Amygdala (tissue), 56 donors: Measurements from ENCODE around the gene PRRT4.

Source experiments
- DNase-seq, 56 donors: peaks; one replicate each; lab custom pipeline; 2025; lab: John Stamatoyannopoulos, UW

PRRT4 gene

DNA sequence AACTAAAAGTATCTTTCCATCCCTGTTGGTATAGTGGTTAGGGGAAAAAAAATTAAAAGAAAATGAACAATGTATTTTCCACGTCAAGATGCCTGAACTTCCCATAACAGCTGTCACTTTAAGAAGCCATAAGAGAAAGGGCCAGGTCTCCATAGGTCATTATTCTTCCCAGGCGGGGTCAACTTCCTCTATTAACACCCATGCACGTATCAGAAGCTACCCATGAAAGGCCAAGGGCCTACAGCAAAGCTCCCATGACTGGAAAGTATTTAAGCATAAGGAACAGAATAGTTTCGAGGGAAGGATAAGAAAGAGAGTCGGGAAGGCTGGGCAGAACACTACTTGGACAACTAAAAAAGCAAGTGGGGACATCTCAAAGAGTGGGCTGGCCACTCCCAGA is 57.8 kb downstream of the PRRT4 start:
- no peak for DNase-seq

- DNase-seq = no peak
Observed at GRCh38 chr7:128303133-128303532, 58.4 kb downstream of the PRRT4 start.

DNA sequence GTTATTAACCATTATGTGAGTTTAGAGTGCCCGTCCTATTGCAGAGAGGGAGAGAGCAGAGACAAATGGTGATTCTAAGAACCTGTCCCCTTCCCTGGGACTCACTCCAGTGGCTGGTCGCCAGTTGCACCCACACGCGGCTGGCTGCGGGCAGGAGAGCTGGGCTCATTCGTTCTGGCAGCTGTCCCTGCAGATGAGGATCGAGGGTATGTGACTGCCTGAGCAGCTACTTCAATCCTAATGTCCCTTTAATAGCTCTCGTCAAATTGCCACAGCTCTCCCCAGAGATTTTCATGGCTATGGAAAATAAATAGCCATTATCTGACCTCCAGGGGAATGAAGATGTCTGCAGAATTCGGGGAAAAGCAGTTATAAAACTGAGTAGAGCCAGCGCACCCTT is 59.4 kb downstream of the PRRT4 start:
- DNase-seq = no peak
